Stimulated activated CD8-positive, alpha-beta memory T cell treated with anti-CD3 and anti-CD28 coated beads, Interleukin-7, amount 100 ng/mL, for 48 hours (primary cell): ENCODE results near the gene HIF1A.
A peak's percentile ranks its signal among the peaks of the same experiment; 100 is the strongest.
"Not testable (repeated sequence)": the region's sequence is repeated elsewhere in the genome, so short reads cannot be mapped to it uniquely, and the experiment has no call there.

Experiments used
- DNase-seq, 2 donors: peaks; one replicate each; pipeline ENCODE4 v3.0.0-alpha.2; 2020; ENCODE audit warnings: low read depth in 1 of 2; ENCODE audit errors: extremely low read depth in 1 of 2

Gene HIF1A

GRCh38 chr14:61694830-61695694 lies at the start of gene HIF1A:
Gene HIF1A (plus strand): TSS chr14:61695513. CDS start chr14:61695805, 292 bp downstream.
- peak; percentile 92 to 94 for DNase-seq

GRCh38 chr14:61646366-61647116 lies 48.8 kb upstream of the HIF1A start:
- DNase-seq: no peak

- DNase-seq: no peak
Observed at GRCh38 chr14:61647704-61648103, 47.6 kb upstream of the HIF1A start.

GRCh38 chr14:61648377-61648776 lies 46.9 kb upstream of the HIF1A start:
- no peak for DNase-seq

- DNase-seq: no peak
Observed at GRCh38 chr14:61649283-61649682, 46.0 kb upstream of the HIF1A start.

- DNase-seq: no peak
Observed at GRCh38 chr14:61651355-61651754, 44.0 kb upstream of the HIF1A start.

GRCh38 chr14:61652526-61653262 lies 42.6 kb upstream of the HIF1A start:
- DNase-seq: no peak

GRCh38 chr14:61653507-61653906 lies 41.8 kb upstream of the HIF1A start:
- DNase-seq: no peak

- DNase-seq: no peak
Observed at GRCh38 chr14:61654026-61654425, 41.3 kb upstream of the HIF1A start.

- DNase-seq: no peak
Observed at GRCh38 chr14:61655777-61656176, 39.5 kb upstream of the HIF1A start.

- DNase-seq: no peak
Observed at GRCh38 chr14:61656341-61656740, 39.0 kb upstream of the HIF1A start.

- not testable (repeated sequence) for DNase-seq
Observed at GRCh38 chr14:61658111-61658510, 37.2 kb upstream of the HIF1A start.

GRCh38 chr14:61659582-61659981 lies 35.7 kb upstream of the HIF1A start:
- no peak for DNase-seq

GRCh38 chr14:61661471-61662400 lies 33.6 kb upstream of the HIF1A start:
- no peak for DNase-seq

- peak in 1 of 2 donors; percentile 66 for DNase-seq
Observed at GRCh38 chr14:61662437-61663311, 32.6 kb upstream of the HIF1A start.

- no peak for DNase-seq
Observed at GRCh38 chr14:61663312-61663979, 31.9 kb upstream of the HIF1A start.

- DNase-seq: no peak
Observed at GRCh38 chr14:61668282-61668681, 27.0 kb upstream of the HIF1A start.

- no peak for DNase-seq
Observed at GRCh38 chr14:61670576-61670975, 24.7 kb upstream of the HIF1A start.

GRCh38 chr14:61671082-61671481 lies 24.2 kb upstream of the HIF1A start:
- no peak for DNase-seq
